Neural progenitor cell (in vitro differentiated cells): ENCODE data around the gene DMAC2L.

Source experiments
- CTCF ChIP-seq: fragments of 200-600 bp; sonication (generic); IDR thresholded peaks from 2 replicates; pipeline ENCODE4 v1.5.1; 2017; ENCODE audit warnings: antibody characterized with exemption, mild to moderate bottlenecking
- EZH2 ChIP-seq: fragments of 200-600 bp; sonication (generic); IDR thresholded peaks from 2 replicates; pipeline ENCODE4 v1.6.1; 2017; ENCODE audit warnings: antibody characterized with exemption, mild to moderate bottlenecking, moderate library complexity

GRCh38 chr14:50355692-50356091, 43.6 kb downstream of the DMAC2L start:
- TF ChIP-seq CTCF (no peak), EZH2 (no peak)
